ENCODE data around the gene TTN. TPM values are rescaled to one million over a fixed set of nuclear protein-coding genes. Genes with fewer than 3 reads are reported as not detected.

Gene TTN
- total RNA-seq, 2 experiments from 2014 or later = 0.02 to 0.19 TPM

GRCh38 chr2:178529194-178529593 is 278.0 kb downstream of the TTN start:
- intact Hi-C loops (cut with micrococcal nuclease; ENCODE audit: unreplicated experiment) = no loop called here
- no peaks in the 10 kb centered on the region for H3K9me2 ChIP-seq (ENCODE audit: insufficient read depth, low read length)
- DNase-seq (ENCODE audit: low spot score) = no peak
- CTCF ChIA-PET (ENCODE audit: unreplicated experiment) = no interaction called here
- no peaks in the 10 kb centered on the region for H4K20me1 ChIP-seq (ENCODE audit: insufficient read depth, low read length)
- no peak overlapping the region for H2AFZ ChIP-seq (ENCODE audit: low read length)
- H3K27ac ChIP-seq (ENCODE audit: low read depth, low read length, poor library complexity, severe bottlenecking) = no peak overlapping the region
- no TSS peak for BruUV-seq (replicated peaks)
- 0 out of 2 replicates have a peak, but pooled peaks cover 3% of the 10 kb centered on the region for H3K36me3 ChIP-seq (ENCODE audit: insufficient read depth, low read length)
- POLR2A ChIA-PET = interaction anchor here (1.4 kb wide), 1 partner anchor 11 kb away, joined by 5 read pairs; no protein-coding TSS in a partner anchor
- 0 out of 2 replicates have a peak, but pooled peaks cover under 1% of the 10 kb centered on the region for H3K79me2 ChIP-seq (ENCODE audit: insufficient read depth, low read depth, low read length)
- no peak for TF ChIP-seq EZH2phosphoT487 (IDR thresholded peaks at IDR 0.05; ENCODE audit: borderline replicate concordance, low read depth, low read length)
- no peak for TF ChIP-seq CTCF (conservative IDR thresholded peaks at IDR 0.05; ENCODE audit: low read length)
- no peaks in the 10 kb centered on the region for H3K9me3 ChIP-seq (ENCODE audit: low read length)
- no peak overlapping the region for H3K4me2 ChIP-seq (ENCODE audit: low read length)
- H3K4me3 ChIP-seq (ENCODE audit: low read depth, low read length, poor library complexity, severe bottlenecking) = no peak overlapping the region
- no peaks in the 10 kb centered on the region for H3K4me1 ChIP-seq (ENCODE audit: insufficient read depth, low read length, poor library complexity, severe bottlenecking)

- Histone ChIP-seq H3K79me2 (ENCODE audit: insufficient read depth, low read depth, low read length) (peaks cover 5% of the 10 kb centered on the region; the same call in 1 of the 2 replicates), H3K27ac (ENCODE audit: low read depth, low read length, poor library complexity, severe bottlenecking) (no peak overlapping the region), H2AFZ (ENCODE audit: low read length) (no peak overlapping the region), H3K4me3 (ENCODE audit: low read depth, low read length, poor library complexity, severe bottlenecking) (no peak overlapping the region), H3K36me3 (ENCODE audit: insufficient read depth, low read length) (0 out of 2 replicates have a peak, but pooled peaks cover 3% of the 10 kb centered on the region), H3K9me2 (ENCODE audit: insufficient read depth, low read length) (no peaks in the 10 kb centered on the region), H3K4me2 (ENCODE audit: low read length) (no peak overlapping the region), H3K9me3 (ENCODE audit: low read length) (no peaks in the 10 kb centered on the region), H4K20me1 (ENCODE audit: insufficient read depth, low read length) (no peaks in the 10 kb centered on the region), H3K4me1 (ENCODE audit: insufficient read depth, low read length, poor library complexity, severe bottlenecking) (no peaks in the 10 kb centered on the region)
- ChIA-PET CTCF (ENCODE audit: unreplicated experiment) (no interaction called here), POLR2A (interaction anchor here (1.4 kb wide), 1 partner anchor 11 kb away, joined by 5 read pairs; no protein-coding TSS in a partner anchor)
- intact Hi-C loops (cut with micrococcal nuclease; ENCODE audit: unreplicated experiment) = no loop called here
- no TSS peak for BruUV-seq (replicated peaks)
- TF ChIP-seq CTCF (conservative IDR thresholded peaks at IDR 0.05; ENCODE audit: low read length) (no peak), EZH2phosphoT487 (IDR thresholded peaks at IDR 0.05; ENCODE audit: borderline replicate concordance, low read depth, low read length) (no peak)
- no peak for DNase-seq (ENCODE audit: low spot score)
Observed at GRCh38 chr2:178528647-178529046, 278.6 kb downstream of the TTN start.

GRCh38 chr2:178527592-178527991 is 279.6 kb downstream of the TTN start:
- Histone ChIP-seq H3K9me3 (ENCODE audit: low read length) (no peaks in the 10 kb centered on the region), H2AFZ (ENCODE audit: low read length) (no peak overlapping the region), H3K4me1 (ENCODE audit: insufficient read depth, low read length, poor library complexity, severe bottlenecking) (no peaks in the 10 kb centered on the region), H3K27ac (ENCODE audit: low read depth, low read length, poor library complexity, severe bottlenecking) (no peak overlapping the region), H3K36me3 (ENCODE audit: insufficient read depth, low read length) (0 out of 2 replicates have a peak, but pooled peaks cover 3% of the 10 kb centered on the region), H3K79me2 (ENCODE audit: insufficient read depth, low read depth, low read length) (peaks cover 9% of the 10 kb centered on the region; the same call in 1 of the 2 replicates), H3K4me2 (ENCODE audit: low read length) (no peak overlapping the region), H4K20me1 (ENCODE audit: insufficient read depth, low read length) (no peaks in the 10 kb centered on the region), H3K9me2 (ENCODE audit: insufficient read depth, low read length) (no peaks in the 10 kb centered on the region), H3K4me3 (ENCODE audit: low read depth, low read length, poor library complexity, severe bottlenecking) (no peak overlapping the region)
- POLR2A ChIA-PET = interaction anchor here (0.6 to 1.4 kb wide), 2 partner anchors 9 to 13 kb away, joined by 3 to 5 read pairs; no protein-coding TSS in a partner anchor
- intact Hi-C loops (cut with micrococcal nuclease; ENCODE audit: unreplicated experiment) = no loop called here
- BruUV-seq (replicated peaks) = no TSS peak
- DNase-seq (ENCODE audit: low spot score) = no peak
- TF ChIP-seq CTCF (conservative IDR thresholded peaks at IDR 0.05; ENCODE audit: low read length) (no peak), EZH2phosphoT487 (IDR thresholded peaks at IDR 0.05; ENCODE audit: borderline replicate concordance, low read depth, low read length) (no peak)
- CTCF ChIA-PET (ENCODE audit: unreplicated experiment) = interaction anchor here (1.2 kb wide), 1 partner anchor 10 kb away, joined by 4 read pairs; no protein-coding TSS in a partner anchor
